HepG2 (cell line): Measurements from ENCODE around the gene DOCK4. TPM values are rescaled to one million over a fixed set of nuclear protein-coding genes. Genes with fewer than 3 reads are reported as not detected.

Experiments used
- ASH2L ChIP-seq: fragments of 300-600, 200-600 bp; sonication (generic); IDR thresholded peaks from 2 replicates; pipeline ENCODE4 v1.7.0; 2017; ENCODE audit warnings: low read depth, mild to moderate bottlenecking, moderate library complexity, mixed read lengths, low read length; ENCODE audit not compliant: insufficient read length
- ATF7 ChIP-seq, 2 experiments: fragments of 450-650 bp in 1 of 2; sonication (generic) in 1 of 2; formaldehyde crosslinking in 1 of 2; IDR thresholded peaks; 2 replicates each; pipeline versions ENCODE4 v1.4.0 to v1.6.1; 2016 to 2020; ENCODE audit warnings: antibody characterized with exemption in 1 of 2, mild to moderate bottlenecking in 1 of 2, missing genetic modification reagents in 1 of 2
- EEA1 ChIP-seq: sonication (generic); formaldehyde crosslinking; IDR thresholded peaks from 2 replicates; pipeline ENCODE4 v1.5.1; 2020; ENCODE audit warnings: mild to moderate bottlenecking, missing genetic modification reagents, borderline replicate concordance
- ELF3 ChIP-seq: IDR thresholded peaks from 2 replicates; pipeline ENCODE4 v1.6.1; 2016; ENCODE audit warnings: missing genetic modification reagents, missing compliant biosample characterization
- GRHL1 ChIP-seq: sonication (generic); formaldehyde crosslinking; conservative IDR thresholded peaks from 2 replicates; pipeline ENCODE4 v1.8.0; 2022; ENCODE audit warnings: missing genetic modification reagents
- MED8 ChIP-seq: sonication (generic); formaldehyde crosslinking; IDR thresholded peaks from 2 replicates; pipeline ENCODE4 v1.8.1; 2023; ENCODE audit warnings: mild to moderate bottlenecking, missing genetic modification reagents; ENCODE audit not compliant: insufficient replicate concordance
- NFATC3 ChIP-seq: sonication (generic); formaldehyde crosslinking; IDR thresholded peaks from 2 replicates; pipeline ENCODE4 v1.5.1; 2020; ENCODE audit warnings: mild to moderate bottlenecking, missing genetic modification reagents
- RBFOX2 ChIP-seq: fragments of 200-400 bp; formaldehyde crosslinking; IDR thresholded peaks from 2 replicates; pipeline ENCODE4 v1.6.1; 2017; ENCODE audit warnings: low read depth, mild to moderate bottlenecking, low read length
- SMAD3 ChIP-seq: sonication (generic); formaldehyde crosslinking; IDR thresholded peaks from 2 replicates; pipeline ENCODE4 v1.4.0; 2020; ENCODE audit warnings: missing genetic modification reagents
- SRSF1 ChIP-seq: fragments of 200-400 bp; formaldehyde crosslinking; optimal IDR thresholded peaks from 2 replicates; pipeline ENCODE3; 2017; ENCODE audit warnings: mild to moderate bottlenecking, low read depth, low read length, moderate library complexity
- SRSF9 ChIP-seq: fragments of 200-400 bp; formaldehyde crosslinking; IDR thresholded peaks from 2 replicates; pipeline ENCODE4 v1.6.1; 2018; ENCODE audit warnings: borderline replicate concordance, mild to moderate bottlenecking, low read depth, low read length; ENCODE audit not compliant: insufficient read depth, poor library complexity, severe bottlenecking
- XBP1 ChIP-seq: sonication (generic); formaldehyde crosslinking; IDR thresholded peaks from 2 replicates; pipeline ENCODE4 v1.5.0; 2020; ENCODE audit warnings: missing genetic modification reagents
- XRCC5 ChIP-seq: fragments of 200-400 bp; formaldehyde crosslinking; optimal IDR thresholded peaks from 2 replicates; pipeline ENCODE3; 2017; ENCODE audit warnings: mild to moderate bottlenecking, low read length
- ZBTB40 ChIP-seq, 2 experiments: fragments of 450-650 bp in 1 of 2; sonication (generic) in 1 of 2; formaldehyde crosslinking in 1 of 2; IDR thresholded peaks; 2 replicates each; pipeline versions ENCODE4 v1.6.1 to v1.8.0; 2016 to 2022; ENCODE audit warnings: antibody characterized with exemption in 1 of 2, mild to moderate bottlenecking in 1 of 2, missing genetic modification reagents in 1 of 2
- ZMYM4 ChIP-seq: sonication (generic); formaldehyde crosslinking; IDR thresholded peaks from 2 replicates; pipeline ENCODE4 v1.8.1; 2023; ENCODE audit warnings: mild to moderate bottlenecking, missing genetic modification reagents
- ZNF207 ChIP-seq: fragments of 450-650 bp; IDR thresholded peaks from 2 replicates; pipeline ENCODE4 v1.6.1; 2016; ENCODE audit warnings: antibody characterized with exemption, borderline replicate concordance
- ZNF644 ChIP-seq: IDR thresholded peaks from 2 replicates; pipeline ENCODE4 v1.6.1; 2016; ENCODE audit warnings: low read depth
- ZNF740 ChIP-seq: sonication (generic); formaldehyde crosslinking; IDR thresholded peaks from 2 replicates; pipeline ENCODE4 v1.4.0; 2020; ENCODE audit warnings: missing genetic modification reagents
- polyA plus RNA-seq, 8 experiments: library from polyadenylated mRNA; depleted of rRNA in 3 of 8; stranded (reverse) in 7 of 8; unstranded in 1 of 8; fragments of >200 nt; fragmentation: Illumina TruSeq in 4 of 8; extraction: Trizol in 4 of 8; gene quantifications; 2 replicates each; pipeline versions ENCODE4 v1.2.1 to v1.2.3, GENCODE V29; 2011 to 2016; ENCODE audit warnings: low read depth in 4 of 8, missing spikeins in 1 of 8, mixed read lengths in 1 of 8; ENCODE audit not compliant: insufficient read depth in 1 of 8
- total RNA-seq, 5 experiments: library from RNA; depleted of rRNA; stranded (reverse); fragments of >200 nt; fragmentation: Illumina TruSeq; extraction: Trizol; gene quantifications; 2 replicates each; pipeline ENCODE4 v1.2.3, GENCODE V29; 2016; ENCODE audit warnings: low read depth in 1 of 5

The DOCK4 gene
- total and polyA plus RNA-seq, 2 of the 13 experiments (the other 11 are each of a cell fraction or from before 2014, with no cell fraction given), result 13.5 to 17.4 TPM

- no peak for TF ChIP-seq ZBTB40 (IDR thresholded peaks at IDR 0.05)
- TF ChIP-seq ZBTB40 (CRISPR knock-in tag; IDR thresholded peaks at IDR 0.05), result no peak; the same call in 1 of the 2 replicates
- TF ChIP-seq ASH2L, result peak; percentile 70
- peak; percentile 60 for TF ChIP-seq ELF3 (CRISPR knock-in tag)
- TF ChIP-seq NFATC3, result no peak
- TF ChIP-seq MED8 (CRISPR knock-in tag), result no peak
- no peak for TF ChIP-seq ZNF207
- no peak for TF ChIP-seq SRSF1
- no peak for TF ChIP-seq GRHL1 (CRISPR knock-in tag)
- no peak for TF ChIP-seq SRSF9
- no peak for TF ChIP-seq ZNF644 (CRISPR knock-in tag)
- TF ChIP-seq XRCC5, result peak; percentile 50
- no peak for TF ChIP-seq EEA1 (CRISPR knock-in tag)
- TF ChIP-seq SMAD3 (CRISPR knock-in tag), result no peak
- TF ChIP-seq ZNF740 (CRISPR knock-in tag), result no peak
- 0 out of 2 replicates have a peak, but pooled peaks have one; percentile 25 for TF ChIP-seq ATF7 (IDR thresholded peaks at IDR 0.05)
- TF ChIP-seq ATF7 (CRISPR knock-in tag; IDR thresholded peaks at IDR 0.05), result 0 out of 2 replicates have a peak, but pooled peaks have one; percentile 21
- TF ChIP-seq ZMYM4 (CRISPR knock-in tag), result peak; percentile 89
- no peak for TF ChIP-seq XBP1 (CRISPR knock-in tag)
- peak; percentile 83 for TF ChIP-seq RBFOX2
Measured at GRCh38 chr7:112206238-112206990, at the start of gene DOCK4, which contains the start of gene ZNF277 (continued).
